ENCODE measurements around the gene ATG4A. TPM values are rescaled to one million over a fixed set of nuclear protein-coding genes. Genes with fewer than 3 reads are reported as not detected.

The ATG4A gene
- total and polyA plus RNA-seq, 2 experiments from 2014 or later, result 13.5 to 18.0 TPM

DNA sequence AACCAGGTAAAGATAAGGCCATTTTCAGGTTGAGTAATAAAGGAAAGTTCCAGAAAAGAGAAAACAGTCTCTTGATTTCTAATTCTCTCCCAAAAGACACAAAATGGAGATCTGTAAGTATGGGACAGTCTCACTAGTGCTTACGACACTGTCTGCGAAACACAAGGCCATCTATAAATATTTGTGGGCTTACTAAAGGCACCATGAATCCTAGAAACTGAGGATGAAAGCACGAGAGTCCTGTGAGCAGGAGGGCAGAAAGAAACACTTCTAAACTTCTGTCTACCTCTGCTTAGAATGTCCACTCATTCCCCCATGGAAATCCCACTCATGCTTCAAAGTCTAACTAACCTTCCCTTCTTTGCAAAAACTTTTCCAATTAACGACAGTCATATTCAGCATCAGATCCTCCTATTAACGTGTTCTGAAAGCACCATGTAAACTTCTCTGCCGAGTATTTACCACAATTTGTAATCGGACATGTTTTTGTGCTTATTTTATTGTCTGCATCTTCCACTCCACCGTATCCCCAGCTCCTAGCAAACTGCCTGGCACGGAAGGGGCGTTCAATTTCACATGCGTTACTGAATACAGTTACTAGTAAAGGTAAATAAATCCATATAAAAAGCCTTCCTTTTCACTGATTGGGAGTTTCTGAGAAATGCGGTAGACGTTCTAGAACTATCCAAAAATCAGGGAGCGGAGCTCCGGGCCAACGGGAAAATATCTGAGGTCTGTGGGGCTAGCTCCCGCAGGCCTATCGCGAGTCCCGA is 901 bp upstream of the ATG4A start:
- H3K4me2 ChIP-seq, result peak overlapping the region; percentile 78
- 38% methylated on average over 20 of the region's 20 CpGs for WGBS (ENCODE audit: low lambda C conversion rate, missing lambda C conversion rate)
- peak overlapping the region; percentile 57 for H2AFZ ChIP-seq
- no peak for DNase-seq (ENCODE audit: low spot score)
- peaks cover 8% of the 10 kb centered on the region for H3K4me1 ChIP-seq (ENCODE audit: insufficient read depth)
- H4K20me1 ChIP-seq (ENCODE audit: insufficient read depth, poor library complexity, severe bottlenecking), result no peaks in the 10 kb centered on the region
- peak overlapping the region; percentile 66 for H3K4me3 ChIP-seq
- no peak for TF ChIP-seq EZH2 (IDR thresholded peaks at IDR 0.05; ENCODE audit: borderline replicate concordance)
- TF ChIP-seq, protein P1, sequence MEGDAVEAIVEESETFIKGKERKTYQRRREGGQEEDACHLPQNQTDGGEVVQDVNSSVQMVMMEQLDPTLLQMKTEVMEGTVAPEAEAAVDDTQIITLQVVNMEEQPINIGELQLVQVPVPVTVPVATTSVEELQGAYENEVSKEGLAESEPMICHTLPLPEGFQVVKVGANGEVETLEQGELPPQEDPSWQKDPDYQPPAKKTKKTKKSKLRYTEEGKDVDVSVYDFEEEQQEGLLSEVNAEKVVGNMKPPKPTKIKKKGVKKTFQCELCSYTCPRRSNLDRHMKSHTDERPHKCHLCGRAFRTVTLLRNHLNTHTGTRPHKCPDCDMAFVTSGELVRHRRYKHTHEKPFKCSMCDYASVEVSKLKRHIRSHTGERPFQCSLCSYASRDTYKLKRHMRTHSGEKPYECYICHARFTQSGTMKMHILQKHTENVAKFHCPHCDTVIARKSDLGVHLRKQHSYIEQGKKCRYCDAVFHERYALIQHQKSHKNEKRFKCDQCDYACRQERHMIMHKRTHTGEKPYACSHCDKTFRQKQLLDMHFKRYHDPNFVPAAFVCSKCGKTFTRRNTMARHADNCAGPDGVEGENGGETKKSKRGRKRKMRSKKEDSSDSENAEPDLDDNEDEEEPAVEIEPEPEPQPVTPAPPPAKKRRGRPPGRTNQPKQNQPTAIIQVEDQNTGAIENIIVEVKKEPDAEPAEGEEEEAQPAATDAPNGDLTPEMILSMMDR (IDR thresholded peaks at IDR 0.05; ENCODE audit: poor library complexity), result no peak
- TF ChIP-seq EZH2phosphoT487 (IDR thresholded peaks at IDR 0.05; ENCODE audit: low read depth, severe bottlenecking, unreplicated experiment), result no peak
- peak overlapping the region; percentile 96 for H3K27ac ChIP-seq
- H3K9me2 ChIP-seq (replicated peaks; ENCODE audit: insufficient read depth), result no peaks in the 10 kb centered on the region
- H3K36me3 ChIP-seq (replicated peaks; ENCODE audit: insufficient read depth, low read depth), result no peaks in the 10 kb centered on the region
- H3K79me2 ChIP-seq, result peaks cover 15% of the 10 kb centered on the region
- H3K9me3 ChIP-seq (ENCODE audit: low read depth), result no peaks in the 10 kb centered on the region
- no peaks in the 10 kb centered on the region for H3K27me3 ChIP-seq

DNA sequence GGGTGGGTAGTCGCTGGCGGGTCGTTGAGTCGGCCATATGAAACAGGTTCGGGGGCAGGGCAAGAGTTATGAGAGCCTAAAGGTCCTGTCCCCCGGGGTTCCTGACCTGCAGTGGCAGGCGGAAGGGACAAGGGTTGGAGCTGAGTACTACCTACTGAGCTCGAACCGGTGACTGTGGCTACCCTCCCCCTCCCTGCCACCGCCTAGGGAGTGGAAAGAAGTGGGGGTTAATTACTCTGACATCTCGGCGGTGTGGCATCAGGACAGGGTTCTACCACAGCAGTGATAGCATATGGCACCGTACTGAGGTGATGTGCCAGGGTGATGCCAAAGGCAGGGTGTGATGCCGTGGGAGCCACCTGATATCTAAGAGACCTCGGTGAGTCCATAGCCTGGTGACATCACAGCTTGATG is 307 bp downstream of the ATG4A start:
- 44% methylated on average over 15 of the region's 15 CpGs for WGBS (ENCODE audit: low lambda C conversion rate, missing lambda C conversion rate)
- TF ChIP-seq EZH2 (IDR thresholded peaks at IDR 0.05; ENCODE audit: borderline replicate concordance) (no peak), EZH2phosphoT487 (IDR thresholded peaks at IDR 0.05; ENCODE audit: low read depth, severe bottlenecking, unreplicated experiment) (no peak)
- TF ChIP-seq, protein P1 (IDR thresholded peaks at IDR 0.05; ENCODE audit: poor library complexity), result no peak

DNA sequence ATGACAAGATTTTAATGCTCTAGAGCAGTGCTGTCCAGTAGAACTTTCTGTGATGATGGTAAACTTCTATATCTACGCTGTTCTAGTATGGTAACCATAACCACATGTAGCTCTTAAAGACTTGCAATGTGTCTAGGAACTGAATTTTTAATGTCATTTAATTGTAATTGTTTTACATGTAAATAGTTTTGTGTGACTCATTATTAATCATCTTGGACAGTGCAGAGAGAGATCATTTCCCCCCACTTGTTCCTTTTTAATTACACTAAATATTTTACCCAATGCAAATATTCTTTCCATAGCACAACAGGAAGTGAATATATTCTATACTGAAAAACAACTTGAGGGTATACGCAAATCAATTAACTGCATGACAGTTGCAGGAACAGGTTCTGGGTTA is 5.8 kb downstream of the ATG4A start:
- H3K9me3 ChIP-seq (ENCODE audit: low read depth), result no peaks in the 10 kb centered on the region
- 84% methylated on average over 2 of the region's 2 CpGs for WGBS (ENCODE audit: low lambda C conversion rate, missing lambda C conversion rate)
- no peak for DNase-seq (ENCODE audit: low spot score)
- no peak overlapping the region for H3K27ac ChIP-seq
- H3K4me3 ChIP-seq, result no peak overlapping the region
- no peaks in the 10 kb centered on the region for H3K9me2 ChIP-seq (replicated peaks; ENCODE audit: insufficient read depth)
- no peak overlapping the region for H2AFZ ChIP-seq
- no peaks in the 10 kb centered on the region for H3K36me3 ChIP-seq (replicated peaks; ENCODE audit: insufficient read depth, low read depth)
- H3K79me2 ChIP-seq, result no peaks in the 10 kb centered on the region
- no peak overlapping the region for H3K4me2 ChIP-seq
- no peaks in the 10 kb centered on the region for H3K27me3 ChIP-seq
- H4K20me1 ChIP-seq (ENCODE audit: insufficient read depth, poor library complexity, severe bottlenecking), result no peaks in the 10 kb centered on the region
- TF ChIP-seq, protein P1 (IDR thresholded peaks at IDR 0.05; ENCODE audit: poor library complexity), result no peak
- H3K4me1 ChIP-seq (ENCODE audit: insufficient read depth), result no peaks in the 10 kb centered on the region

More for the DNA sequence above, 307 bp downstream of the ATG4A start:
- Histone ChIP-seq H3K79me2 (peaks cover 15% of the 10 kb centered on the region), H3K36me3 (replicated peaks; ENCODE audit: insufficient read depth, low read depth) (no peaks in the 10 kb centered on the region), H3K4me2 (peak overlapping the region; percentile 72), H3K27me3 (no peaks in the 10 kb centered on the region), H3K27ac (no peak overlapping the region), H4K20me1 (ENCODE audit: insufficient read depth, poor library complexity, severe bottlenecking) (no peaks in the 10 kb centered on the region), H3K9me2 (replicated peaks; ENCODE audit: insufficient read depth) (no peaks in the 10 kb centered on the region), H3K4me1 (ENCODE audit: insufficient read depth) (peaks cover 8% of the 10 kb centered on the region), H3K4me3 (peak overlapping the region; percentile 29), H2AFZ (peak overlapping the region; percentile 27), H3K9me3 (ENCODE audit: low read depth) (no peaks in the 10 kb centered on the region)
- DNase-seq (ENCODE audit: low spot score), result no peak
